ENCODE measurements around the gene ZNF724.

Gene ZNF724

DNA sequence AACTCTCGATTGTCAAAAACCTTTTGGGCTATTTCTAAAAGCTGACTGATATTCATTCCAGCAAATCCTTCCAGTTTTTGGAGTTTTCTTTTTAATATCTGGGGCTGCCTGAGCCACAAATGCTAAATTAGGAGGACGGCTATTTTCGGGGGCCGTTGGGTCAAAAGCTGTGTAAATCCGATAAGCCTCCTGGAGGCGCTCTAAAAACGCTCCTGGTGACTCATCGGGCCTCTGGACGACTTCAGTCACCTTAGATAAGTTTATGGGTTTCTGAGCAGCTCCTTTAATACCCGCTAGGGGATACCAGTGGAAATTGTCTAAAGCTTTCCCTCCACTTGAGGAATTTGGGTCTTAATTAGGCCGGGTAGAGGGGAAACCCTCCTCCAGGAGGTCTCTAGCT lies 66.9 kb downstream of the ZNF724 start:
- POLR2A ChIA-PET, result no interaction called here
- DNase-seq (ENCODE audit: low read depth, low spot score), result no peak
- TF ChIP-seq, protein P1, sequence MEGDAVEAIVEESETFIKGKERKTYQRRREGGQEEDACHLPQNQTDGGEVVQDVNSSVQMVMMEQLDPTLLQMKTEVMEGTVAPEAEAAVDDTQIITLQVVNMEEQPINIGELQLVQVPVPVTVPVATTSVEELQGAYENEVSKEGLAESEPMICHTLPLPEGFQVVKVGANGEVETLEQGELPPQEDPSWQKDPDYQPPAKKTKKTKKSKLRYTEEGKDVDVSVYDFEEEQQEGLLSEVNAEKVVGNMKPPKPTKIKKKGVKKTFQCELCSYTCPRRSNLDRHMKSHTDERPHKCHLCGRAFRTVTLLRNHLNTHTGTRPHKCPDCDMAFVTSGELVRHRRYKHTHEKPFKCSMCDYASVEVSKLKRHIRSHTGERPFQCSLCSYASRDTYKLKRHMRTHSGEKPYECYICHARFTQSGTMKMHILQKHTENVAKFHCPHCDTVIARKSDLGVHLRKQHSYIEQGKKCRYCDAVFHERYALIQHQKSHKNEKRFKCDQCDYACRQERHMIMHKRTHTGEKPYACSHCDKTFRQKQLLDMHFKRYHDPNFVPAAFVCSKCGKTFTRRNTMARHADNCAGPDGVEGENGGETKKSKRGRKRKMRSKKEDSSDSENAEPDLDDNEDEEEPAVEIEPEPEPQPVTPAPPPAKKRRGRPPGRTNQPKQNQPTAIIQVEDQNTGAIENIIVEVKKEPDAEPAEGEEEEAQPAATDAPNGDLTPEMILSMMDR (IDR thresholded peaks at IDR 0.05; ENCODE audit: insufficient read depth, low read length, missing control alignments), result no peak

More for the DNA sequence above, 66.9 kb downstream of the ZNF724 start:
- H3K4me3 ChIP-seq (ENCODE audit: low read depth, low read length), result no peak overlapping the region
- CTCF ChIA-PET, result no interaction called here

All from AG04449 (cell line).